HG02943 (cell line): Measurements from ENCODE around the gene CABCOCO1.
"Not testable (repeated sequence)": the region's sequence is repeated elsewhere in the genome, so short reads cannot be mapped to it uniquely, and the experiment has no call there.

Experiments
- ATAC-seq: cut with Tn5 transposase; IDR thresholded peaks from one replicate; pipeline ENCODE4 v1.9.1; 2021; ENCODE audit warnings: mild to moderate bottlenecking, low read depth, moderate library complexity; ENCODE audit not compliant: unreplicated experiment

The CABCOCO1 gene

DNA sequence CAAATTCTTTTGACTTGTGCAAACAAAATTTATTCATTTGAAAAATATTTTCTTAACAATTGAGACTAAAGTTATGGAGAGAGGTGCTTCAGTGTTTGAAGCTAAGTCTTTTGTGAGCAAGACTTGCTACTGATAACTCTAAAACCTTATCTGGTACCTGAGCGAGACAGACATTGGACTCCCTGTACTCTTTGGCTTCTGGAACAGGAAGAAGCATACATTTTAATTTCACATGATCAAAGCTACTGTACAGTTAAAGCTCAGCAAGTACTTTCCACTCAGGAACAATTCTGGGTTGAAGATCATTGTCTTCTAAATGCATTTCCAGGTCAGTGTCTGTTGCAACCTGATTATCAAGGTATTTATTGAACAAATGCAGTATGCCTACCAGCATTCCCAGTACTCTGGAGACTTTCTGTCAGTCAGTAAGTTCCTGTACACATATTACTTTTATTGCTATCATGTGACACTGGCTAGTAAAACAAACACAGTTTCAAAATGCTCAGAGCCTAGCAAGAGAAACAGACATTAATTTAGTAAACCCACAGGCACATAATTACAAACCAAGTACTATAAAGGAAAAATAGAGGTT, 42.4 kb downstream of the CABCOCO1 start:
- ATAC-seq, result no peak

- ATAC-seq, result no peak
Observed at GRCh38 chr10:61708846-61709245, 46.1 kb downstream of the CABCOCO1 start.

DNA sequence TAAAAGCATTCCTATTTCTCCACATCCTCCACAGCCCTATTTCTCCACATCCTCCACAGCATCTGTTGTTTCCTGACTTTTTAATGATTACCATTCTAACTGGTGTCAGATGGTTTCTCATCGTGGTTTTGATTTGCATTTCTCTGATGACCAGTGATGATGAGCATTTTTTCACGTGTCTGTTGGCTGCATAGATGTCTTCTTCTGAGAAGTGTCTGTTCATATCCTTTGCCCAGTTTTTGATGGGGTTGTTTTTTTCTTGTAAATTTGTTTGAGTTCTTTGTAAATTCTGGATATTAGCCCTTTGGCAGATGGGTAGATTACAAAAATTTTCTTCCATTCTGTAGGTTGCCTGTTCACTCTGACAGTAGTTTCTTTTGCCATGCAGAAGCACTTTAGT, 49.4 kb downstream of the CABCOCO1 start:
- ATAC-seq, result not testable (repeated sequence)

DNA sequence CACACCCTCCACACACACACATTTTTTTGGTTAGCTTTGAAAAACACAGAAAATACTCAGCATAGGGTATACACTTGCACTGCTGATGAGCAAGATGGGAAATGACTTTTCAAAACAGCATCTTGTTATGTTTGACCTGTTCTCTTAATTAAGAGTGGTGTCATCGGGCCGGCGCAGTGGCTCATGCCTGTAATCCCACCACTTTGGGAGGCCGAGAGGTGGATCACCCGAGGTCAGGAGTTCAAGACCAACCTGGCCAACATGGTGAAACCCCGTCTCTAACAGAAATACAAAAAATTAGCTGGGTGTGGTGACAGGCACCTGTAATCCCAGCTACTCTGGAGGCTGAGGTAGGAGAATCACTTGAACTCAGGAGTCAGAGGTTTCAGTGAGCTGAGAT, 56.7 kb downstream of the CABCOCO1 start:
- ATAC-seq, result not testable (repeated sequence)

DNA sequence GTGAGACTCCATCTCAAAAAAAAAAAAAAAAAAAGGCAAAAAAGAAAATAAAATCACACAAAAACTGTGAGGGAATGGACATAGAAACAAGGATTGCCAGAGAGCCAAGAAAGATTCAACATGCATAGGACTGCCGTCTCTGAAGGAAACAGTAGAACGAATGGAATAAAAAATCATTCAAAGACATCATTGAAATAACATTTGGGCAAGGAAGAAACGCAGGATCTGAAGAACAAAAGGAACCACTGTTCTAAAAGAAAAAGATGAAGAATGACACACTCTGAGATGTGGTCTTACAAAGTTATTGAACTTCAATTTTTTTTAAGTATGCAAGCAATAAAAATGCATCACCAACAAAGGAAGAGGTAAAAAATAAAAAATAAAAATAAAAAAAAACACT, 57.2 kb downstream of the CABCOCO1 start:
- no peak for ATAC-seq

DNA sequence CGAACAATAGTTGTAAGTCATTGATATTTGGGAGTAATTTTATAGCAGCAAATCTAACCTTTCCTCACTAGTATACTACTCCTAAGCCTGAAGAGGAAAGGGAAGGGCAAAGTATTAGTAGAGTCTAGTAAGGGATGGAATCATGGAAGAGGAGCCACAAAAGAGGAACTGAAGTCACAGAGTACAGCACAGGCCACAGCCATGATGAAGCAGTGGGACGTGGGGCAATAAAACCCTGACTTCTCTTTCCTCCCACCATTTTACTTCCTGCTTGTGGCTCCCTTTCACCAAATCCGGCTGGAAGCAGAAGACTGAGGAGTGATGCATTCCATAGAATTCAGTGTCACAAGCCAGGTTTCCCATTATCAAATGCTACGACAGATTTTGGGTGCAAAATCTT, 58.7 kb downstream of the CABCOCO1 start:
- no peak for ATAC-seq

DNA sequence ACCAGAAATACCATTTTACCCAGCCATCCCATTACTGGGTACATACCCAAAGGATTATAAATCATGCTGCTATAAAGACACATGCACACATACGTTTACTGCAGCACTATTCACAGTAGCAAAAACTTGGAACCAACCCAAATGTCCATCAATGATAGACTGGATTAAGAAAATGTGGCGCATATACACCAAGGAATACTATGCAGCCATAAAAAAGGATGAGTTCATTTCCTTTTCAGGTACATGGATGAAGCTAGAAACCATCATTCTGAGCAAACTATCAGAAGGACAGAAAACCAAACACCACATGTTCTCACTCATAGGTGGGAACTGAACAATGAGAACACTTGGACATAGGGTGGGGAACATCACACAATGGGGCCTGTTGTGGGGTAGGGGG, 62.5 kb downstream of the CABCOCO1 start:
- ATAC-seq, result not testable (repeated sequence)

DNA sequence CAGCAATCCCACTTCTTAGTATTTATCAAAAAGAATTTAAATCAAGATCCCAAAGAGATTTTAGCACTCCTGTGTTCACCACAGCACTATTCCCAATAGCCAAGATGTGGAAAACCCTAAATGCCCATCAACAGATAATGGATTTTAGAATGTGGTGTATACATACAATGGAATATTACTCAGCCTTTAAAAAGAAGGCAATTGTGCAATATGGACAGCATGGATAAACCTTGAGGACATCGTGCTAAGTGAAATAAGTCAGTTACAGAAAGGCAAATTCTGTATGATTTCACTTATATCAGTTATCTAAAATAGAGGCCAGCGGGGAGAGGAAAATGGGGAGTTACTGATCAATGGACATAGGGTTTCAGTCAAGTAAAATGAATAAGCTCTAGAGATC, 66.9 kb downstream of the CABCOCO1 start:
- ATAC-seq, result no peak

GRCh38 chr10:61730671-61731070, 67.9 kb downstream of the CABCOCO1 start:
- no peak for ATAC-seq

GRCh38 chr10:61731638-61732037, 68.9 kb downstream of the CABCOCO1 start:
- no peak for ATAC-seq

DNA sequence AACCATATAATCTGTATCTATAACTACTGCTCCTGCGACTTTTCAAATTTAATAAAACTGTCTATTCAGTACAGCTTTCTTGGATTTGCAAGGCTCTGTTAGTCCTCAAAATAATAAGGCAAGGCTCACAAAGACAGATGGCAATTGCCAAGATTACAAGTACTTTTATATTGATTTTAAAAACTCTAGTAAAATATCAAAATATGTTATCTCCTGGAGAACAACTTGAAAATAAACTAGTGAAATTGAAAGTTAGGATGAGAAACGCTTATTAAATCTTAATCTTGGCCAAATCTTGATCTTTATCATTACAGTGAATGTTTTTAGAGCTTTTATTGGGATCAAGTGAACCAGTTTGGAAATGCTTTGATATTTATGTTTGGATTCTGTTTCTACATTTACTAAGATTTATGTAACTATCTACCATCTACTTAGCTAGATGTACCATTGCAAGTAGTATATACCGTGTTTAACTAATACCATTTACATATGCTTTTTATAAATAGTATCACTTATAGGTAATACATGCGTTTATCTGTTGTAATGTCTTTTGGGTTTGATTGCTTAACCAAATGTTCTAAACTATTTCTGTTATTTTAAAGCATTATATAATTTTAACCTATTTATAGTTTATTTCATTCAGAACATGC, 70.0 kb downstream of the CABCOCO1 start:
- no peak for ATAC-seq

DNA sequence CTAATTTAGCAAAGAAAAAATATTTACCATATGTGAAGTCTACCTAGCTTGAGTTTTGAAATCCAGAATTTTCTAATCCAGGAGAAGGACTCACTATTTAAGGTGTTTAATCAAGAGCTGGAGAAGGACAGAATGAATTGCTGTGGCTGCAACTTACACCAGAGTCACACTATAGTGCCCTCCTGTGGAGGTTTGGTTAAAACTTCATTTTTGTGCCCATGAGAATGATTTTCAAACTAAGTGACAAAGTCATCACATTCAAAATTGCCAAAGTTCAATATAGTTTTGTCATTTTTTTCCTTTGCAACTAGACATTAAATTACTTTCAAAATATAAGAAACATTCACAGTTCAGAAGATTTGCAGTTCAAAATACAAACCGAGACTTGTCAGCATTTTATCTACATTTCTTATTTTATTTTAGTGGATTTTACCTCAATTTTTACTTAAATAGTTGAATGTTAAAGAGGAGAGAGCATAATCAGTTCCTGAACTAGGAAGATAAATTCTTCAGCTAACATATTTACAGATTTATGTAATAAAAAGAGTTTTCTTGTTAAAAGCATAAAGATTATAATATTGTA, 70.7 kb downstream of the CABCOCO1 start:
- no peak for ATAC-seq

DNA sequence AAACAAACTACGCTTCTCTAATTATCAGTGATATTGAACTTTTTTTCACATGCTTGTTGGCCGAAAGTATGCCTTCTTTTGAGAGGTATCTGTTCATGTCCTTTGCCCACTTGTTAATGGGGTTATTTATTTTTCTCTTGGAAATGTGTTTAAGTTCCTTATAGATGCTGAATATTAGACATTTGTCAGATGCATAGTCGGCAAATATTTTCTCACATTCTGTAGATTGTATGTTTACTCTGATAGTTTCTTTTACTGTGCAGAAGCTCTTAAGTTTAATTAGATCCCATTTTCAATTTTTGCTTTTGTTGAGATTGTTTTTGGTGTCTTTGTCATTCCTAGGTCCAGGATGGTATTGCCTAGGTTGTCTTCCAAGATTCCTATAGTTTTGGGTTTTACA, 73.2 kb downstream of the CABCOCO1 start:
- no peak for ATAC-seq

- ATAC-seq, result not testable (repeated sequence)
Observed at GRCh38 chr10:61737455-61737854, 74.7 kb downstream of the CABCOCO1 start.

DNA sequence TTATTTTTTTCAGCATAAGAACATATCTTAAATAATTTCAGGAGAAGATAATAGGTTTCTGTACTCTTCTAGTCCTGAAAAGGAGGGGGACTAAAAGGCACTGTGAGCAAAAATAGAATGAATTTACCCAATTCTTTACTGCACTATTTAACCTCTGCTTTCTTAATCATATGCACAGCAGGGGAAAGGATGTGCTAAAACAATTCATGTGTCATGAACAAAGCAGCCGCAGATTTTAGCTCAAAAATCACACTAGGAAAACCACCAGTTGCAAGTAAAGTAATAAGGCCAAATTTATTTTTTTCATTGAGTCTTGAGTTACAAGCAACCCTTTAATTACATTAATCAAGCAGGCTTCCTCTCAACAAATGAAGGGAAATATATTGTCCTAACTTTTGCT, 80.1 kb downstream of the CABCOCO1 start:
- ATAC-seq, result no peak

GRCh38 chr10:61744469-61744868, 81.7 kb downstream of the CABCOCO1 start:
- ATAC-seq, result no peak

- ATAC-seq, result no peak
Observed at GRCh38 chr10:61746377-61746776, 83.6 kb downstream of the CABCOCO1 start.

DNA sequence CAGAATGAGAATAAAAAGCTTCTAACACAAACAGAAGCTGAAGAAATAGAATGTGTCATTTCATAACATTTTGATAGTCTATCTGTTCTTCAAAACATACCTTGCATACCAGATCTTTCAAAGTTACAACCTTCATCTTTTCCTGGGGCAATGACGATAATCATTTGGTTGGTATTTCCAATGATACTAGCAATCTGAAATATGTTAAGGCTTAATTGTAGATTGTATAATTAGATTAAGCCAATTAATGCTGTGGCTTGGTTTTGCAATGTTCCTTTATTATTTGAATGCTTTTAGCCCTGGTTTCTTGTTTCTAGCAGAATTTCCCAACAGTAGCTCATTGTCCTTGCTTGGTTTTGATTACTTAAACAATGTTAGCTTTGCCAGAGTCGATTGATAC, 84.6 kb downstream of the CABCOCO1 start:
- ATAC-seq, result no peak

- no peak for ATAC-seq
Observed at GRCh38 chr10:61749291-61749690, 86.6 kb downstream of the CABCOCO1 start.

DNA sequence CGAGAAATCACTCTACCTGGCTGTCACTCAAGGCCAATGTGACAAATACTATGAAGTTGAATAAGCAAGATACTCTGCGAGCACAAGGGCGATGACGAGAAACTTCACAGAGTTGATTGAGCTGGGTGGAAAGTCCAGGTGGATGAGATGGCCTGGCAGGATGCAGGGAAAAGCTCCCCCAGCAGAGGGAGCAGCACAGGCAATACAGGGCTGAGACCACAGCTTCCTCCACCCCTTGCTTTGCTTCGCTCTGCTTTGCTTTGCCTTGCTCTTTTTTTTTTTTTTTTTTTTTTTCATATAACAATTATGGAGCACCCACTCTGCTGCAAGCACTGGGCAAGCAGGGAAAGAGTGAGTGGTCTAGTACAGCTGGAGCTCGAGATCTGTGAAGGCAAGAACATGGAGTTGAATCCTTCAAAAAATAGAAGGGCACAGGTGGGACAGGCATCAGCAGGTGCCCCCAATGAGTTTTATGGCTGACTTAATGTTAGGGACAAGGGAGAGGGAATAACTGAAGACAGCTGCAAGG, 88.3 kb downstream of the CABCOCO1 start:
- ATAC-seq, result peak; percentile 71

DNA sequence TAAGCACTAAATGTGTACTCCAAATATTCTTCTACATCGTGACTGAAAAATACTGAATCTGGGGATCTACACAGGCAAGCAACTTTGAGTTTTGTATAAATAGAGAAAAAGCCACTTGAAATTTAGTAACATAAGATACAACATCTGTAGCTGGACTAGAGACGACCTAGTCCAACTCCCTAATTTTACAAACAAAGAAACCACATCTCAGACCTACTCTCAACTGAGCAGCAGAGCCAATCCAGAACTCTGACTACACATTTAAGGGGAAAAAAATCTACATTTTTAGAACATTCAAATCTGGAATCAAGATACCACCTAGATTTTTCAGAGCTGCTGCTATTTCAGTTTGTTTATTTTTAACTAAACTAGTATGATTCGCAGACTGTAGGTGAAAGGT, 88.9 kb downstream of the CABCOCO1 start:
- ATAC-seq, result peak; percentile 5
